ENCODE results near the gene CEACAM4.

DNA sequence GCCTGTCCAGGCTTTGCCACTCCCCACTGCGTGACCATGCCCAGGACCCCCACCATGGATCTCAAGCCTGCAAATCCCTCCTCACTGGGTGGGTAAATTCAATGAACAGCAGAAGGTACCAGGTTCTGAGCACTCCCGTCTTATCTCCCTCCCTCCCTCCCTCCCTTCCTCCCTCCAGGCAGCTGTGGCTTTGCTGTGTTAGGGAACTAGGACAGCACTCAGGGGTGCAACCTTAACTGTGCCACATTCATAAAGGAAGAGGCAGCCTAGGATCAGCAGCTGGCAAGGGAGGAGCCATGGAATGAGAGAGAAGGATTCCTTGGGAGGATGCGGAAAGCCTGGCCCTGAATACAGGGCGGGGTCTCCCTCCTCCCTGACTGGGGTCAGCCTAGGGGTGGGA lies 5.6 kb downstream of the CEACAM4 start:
- TF ChIP-seq, protein P1, sequence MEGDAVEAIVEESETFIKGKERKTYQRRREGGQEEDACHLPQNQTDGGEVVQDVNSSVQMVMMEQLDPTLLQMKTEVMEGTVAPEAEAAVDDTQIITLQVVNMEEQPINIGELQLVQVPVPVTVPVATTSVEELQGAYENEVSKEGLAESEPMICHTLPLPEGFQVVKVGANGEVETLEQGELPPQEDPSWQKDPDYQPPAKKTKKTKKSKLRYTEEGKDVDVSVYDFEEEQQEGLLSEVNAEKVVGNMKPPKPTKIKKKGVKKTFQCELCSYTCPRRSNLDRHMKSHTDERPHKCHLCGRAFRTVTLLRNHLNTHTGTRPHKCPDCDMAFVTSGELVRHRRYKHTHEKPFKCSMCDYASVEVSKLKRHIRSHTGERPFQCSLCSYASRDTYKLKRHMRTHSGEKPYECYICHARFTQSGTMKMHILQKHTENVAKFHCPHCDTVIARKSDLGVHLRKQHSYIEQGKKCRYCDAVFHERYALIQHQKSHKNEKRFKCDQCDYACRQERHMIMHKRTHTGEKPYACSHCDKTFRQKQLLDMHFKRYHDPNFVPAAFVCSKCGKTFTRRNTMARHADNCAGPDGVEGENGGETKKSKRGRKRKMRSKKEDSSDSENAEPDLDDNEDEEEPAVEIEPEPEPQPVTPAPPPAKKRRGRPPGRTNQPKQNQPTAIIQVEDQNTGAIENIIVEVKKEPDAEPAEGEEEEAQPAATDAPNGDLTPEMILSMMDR (IDR thresholded peaks at IDR 0.05; ENCODE audit: low read depth, low read length) = no peak
- TF ChIP-seq, protein P2, sequence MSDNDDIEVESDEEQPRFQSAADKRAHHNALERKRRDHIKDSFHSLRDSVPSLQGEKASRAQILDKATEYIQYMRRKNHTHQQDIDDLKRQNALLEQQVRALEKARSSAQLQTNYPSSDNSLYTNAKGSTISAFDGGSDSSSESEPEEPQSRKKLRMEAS (IDR thresholded peaks at IDR 0.05; ENCODE audit: low read depth, low read length) = no peak
- no peak for TF ChIP-seq MYC (IDR thresholded peaks at IDR 0.05; ENCODE audit: low read depth, low read length)
